Uterus (tissue), 4 donors: ENCODE results near the gene ADCY2. TPM values are rescaled to one million over a fixed set of nuclear protein-coding genes. Genes with fewer than 3 reads are reported as not detected.

Source experiments
- DNase-seq, 2 donors: peaks; one replicate each; pipeline ENCODE4 v3.0.0-alpha.2; 2019 to 2020
- H3K27ac ChIP-seq, 2 donors: fragments of 200-600 bp; sonication (generic); 1 replicate in 1 of 2; 2 replicates in 1 of 2; pipeline ENCODE4 v1.5.1; 2016 to 2018
- H3K27me3 ChIP-seq, 2 donors: fragments of 200-600 bp; sonication (generic); one replicate each; pipeline ENCODE4 v1.5.1; 2018 to 2019; ENCODE audit warnings: control low read depth in 1 of 2
- H3K36me3 ChIP-seq, 2 donors: fragments of 200-600 bp; sonication (generic); one replicate each; pipeline ENCODE4 v1.5.1; 2019; ENCODE audit warnings: control low read depth in 1 of 2
- H3K4me1 ChIP-seq, 2 donors: fragments of 200-600 bp; sonication (generic); one replicate each; pipeline ENCODE4 v1.5.1; 2018 to 2019; ENCODE audit warnings: control low read depth in 1 of 2
- H3K4me3 ChIP-seq, 2 donors: fragments of 200-600 bp; sonication (generic); 1 replicate in 1 of 2; 2 replicates in 1 of 2; pipeline ENCODE4 v1.5.1; 2018 to 2019; ENCODE audit warnings: mild to moderate bottlenecking in 1 of 2
- H3K9me3 ChIP-seq, 2 donors: fragments of 200-600 bp; sonication (generic); one replicate each; pipeline ENCODE4 v1.5.1; 2019; ENCODE audit warnings: control low read depth in 1 of 2
- CTCF ChIP-seq, 4 experiments: fragments of 200-600 bp in 2 of 4; fragments of 450-650 bp in 2 of 4; sonication (generic) in 2 of 4; IDR thresholded peaks; one replicate each; pipeline ENCODE4 v1.5.1; 2016 to 2019; ENCODE audit warnings: antibody characterized with exemption in 4 of 4, mild to moderate bottlenecking in 2 of 4, moderate library complexity in 1 of 4
- POLR2A ChIP-seq, 2 donors: fragments of 450-650 bp; IDR thresholded peaks; one replicate each; pipeline ENCODE4 v1.6.1; 2016; ENCODE audit warnings: antibody characterized with exemption in 2 of 2, mild to moderate bottlenecking in 1 of 2, moderate library complexity in 1 of 2
- intact Hi-C: fragments of 100-400 bp; cut with DNase I; formaldehyde crosslinking; loops from one replicate; pipeline ENCODE4 v1.15.1; 2023; ENCODE audit warnings: low total_unique reads
- total RNA-seq, 4 donors: library from RNA; depleted of rRNA in 3 of 4; stranded (reverse); fragments of >200 nt in 3 of 4; gene quantifications; one replicate each; pipeline versions ENCODE4 v1.1.0 to v1.2.4, GENCODE V29; 2014 to 2023
- donor health status: DM: yes; HTN: yes; CAD: no.

Gene ADCY2
- total RNA-seq, 4 donors from 2014 or later, result 3.8 to 25.3 (median 4.5) TPM

GRCh38 chr5:7437836-7438235 is 41.9 kb downstream of the ADCY2 start:
- TF ChIP-seq POLR2A (IDR thresholded peaks at IDR 0.05) (no peak), CTCF (IDR thresholded peaks at IDR 0.05) (no peak)
- no peak overlapping the region for H3K4me3 ChIP-seq
- DNase-seq, result no peak
- intact Hi-C loops, result no loop called here
- no peak overlapping the region for H3K27ac ChIP-seq
- H3K36me3 ChIP-seq, result no peaks in the 10 kb centered on the region
- H3K9me3 ChIP-seq, result no peaks in the 10 kb centered on the region
- H3K27me3 ChIP-seq, result no peaks in the 10 kb centered on the region
- no peaks in the 10 kb centered on the region for H3K4me1 ChIP-seq

- Histone ChIP-seq H3K4me3 (no peak overlapping the region), H3K9me3 (no peaks in the 10 kb centered on the region), H3K27ac (no peak overlapping the region), H3K36me3 (no peaks in the 10 kb centered on the region), H3K27me3 (no peaks in the 10 kb centered on the region), H3K4me1 (no peaks in the 10 kb centered on the region)
- TF ChIP-seq POLR2A (IDR thresholded peaks at IDR 0.05) (no peak), CTCF (IDR thresholded peaks at IDR 0.05) (no peak)
- intact Hi-C loops, result no loop called here
- no peak for DNase-seq
Measured at GRCh38 chr5:7445068-7445467, 49.1 kb downstream of the ADCY2 start.

GRCh38 chr5:7445831-7446230 is 49.9 kb downstream of the ADCY2 start:
- Histone ChIP-seq H3K27me3 (no peaks in the 10 kb centered on the region), H3K27ac (no peak overlapping the region), H3K36me3 (no peaks in the 10 kb centered on the region), H3K9me3 (no peaks in the 10 kb centered on the region), H3K4me1 (no peaks in the 10 kb centered on the region), H3K4me3 (no peak overlapping the region)
- TF ChIP-seq POLR2A (IDR thresholded peaks at IDR 0.05), result no peak
- no peak for TF ChIP-seq CTCF (IDR thresholded peaks at IDR 0.05)
- intact Hi-C loops, result no loop called here
- no peak for DNase-seq

DNA sequence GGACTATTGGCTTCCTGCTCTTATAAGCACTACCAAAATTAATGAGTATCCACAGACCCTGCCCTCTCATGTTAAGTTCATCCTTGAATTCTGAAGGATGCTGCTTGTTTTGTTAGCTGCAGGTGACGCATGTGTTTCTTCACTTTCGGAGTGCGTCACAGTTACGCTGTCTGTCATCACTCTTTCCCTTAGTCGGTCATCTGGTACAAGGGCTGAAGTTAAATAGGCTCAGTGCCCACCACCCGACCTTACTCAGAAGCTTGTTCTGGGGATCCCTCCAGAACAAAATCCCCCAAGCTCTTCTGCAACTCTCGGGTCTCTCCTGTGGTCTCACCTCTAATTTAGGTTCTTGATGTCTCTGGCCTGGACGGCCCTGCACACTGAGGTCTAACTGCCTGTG is 51.0 kb downstream of the ADCY2 start:
- no peaks in the 10 kb centered on the region for H3K9me3 ChIP-seq

DNA sequence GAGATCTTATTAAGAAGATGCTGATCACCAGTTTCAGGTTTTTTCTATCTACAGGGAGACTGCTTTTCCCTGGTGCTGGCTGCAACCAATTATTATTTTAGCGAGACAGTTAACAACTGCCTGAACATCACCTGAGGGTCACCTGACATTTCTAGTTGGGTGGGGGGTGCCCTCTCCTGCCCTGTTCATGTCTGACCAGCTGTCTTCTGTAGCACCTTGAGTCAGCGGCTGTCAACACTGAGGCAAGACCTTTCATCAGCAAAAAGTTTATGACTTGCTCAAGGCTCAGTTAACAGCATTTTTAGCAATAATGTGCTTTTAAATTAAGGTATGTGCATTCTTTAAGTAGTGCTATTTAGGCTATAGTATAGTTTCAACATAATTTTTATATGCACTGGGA is 58.0 kb downstream of the ADCY2 start:
- intact Hi-C loops, result no loop called here
- no peak for DNase-seq

More for the DNA sequence above, 51.0 kb downstream of the ADCY2 start:
- TF ChIP-seq POLR2A (IDR thresholded peaks at IDR 0.05) (no peak), CTCF (IDR thresholded peaks at IDR 0.05) (no peak)
- Histone ChIP-seq H3K4me3 (no peak overlapping the region), H3K36me3 (no peaks in the 10 kb centered on the region), H3K27ac (no peak overlapping the region), H3K4me1 (no peaks in the 10 kb centered on the region), H3K27me3 (no peaks in the 10 kb centered on the region)
- intact Hi-C loops, result no loop called here
- DNase-seq, result no peak

More for the DNA sequence above, 58.0 kb downstream of the ADCY2 start:
- H3K4me1 ChIP-seq, result no peaks in the 10 kb centered on the region
- no peak overlapping the region for H3K27ac ChIP-seq
- no peaks in the 10 kb centered on the region for H3K36me3 ChIP-seq
- H3K9me3 ChIP-seq, result no peaks in the 10 kb centered on the region
- H3K27me3 ChIP-seq, result no peaks in the 10 kb centered on the region
- H3K4me3 ChIP-seq, result no peak overlapping the region
- no peak for TF ChIP-seq POLR2A (IDR thresholded peaks at IDR 0.05)
- TF ChIP-seq CTCF (IDR thresholded peaks at IDR 0.05), result no peak
